ENCODE results near the gene FHOD1.

DNA sequence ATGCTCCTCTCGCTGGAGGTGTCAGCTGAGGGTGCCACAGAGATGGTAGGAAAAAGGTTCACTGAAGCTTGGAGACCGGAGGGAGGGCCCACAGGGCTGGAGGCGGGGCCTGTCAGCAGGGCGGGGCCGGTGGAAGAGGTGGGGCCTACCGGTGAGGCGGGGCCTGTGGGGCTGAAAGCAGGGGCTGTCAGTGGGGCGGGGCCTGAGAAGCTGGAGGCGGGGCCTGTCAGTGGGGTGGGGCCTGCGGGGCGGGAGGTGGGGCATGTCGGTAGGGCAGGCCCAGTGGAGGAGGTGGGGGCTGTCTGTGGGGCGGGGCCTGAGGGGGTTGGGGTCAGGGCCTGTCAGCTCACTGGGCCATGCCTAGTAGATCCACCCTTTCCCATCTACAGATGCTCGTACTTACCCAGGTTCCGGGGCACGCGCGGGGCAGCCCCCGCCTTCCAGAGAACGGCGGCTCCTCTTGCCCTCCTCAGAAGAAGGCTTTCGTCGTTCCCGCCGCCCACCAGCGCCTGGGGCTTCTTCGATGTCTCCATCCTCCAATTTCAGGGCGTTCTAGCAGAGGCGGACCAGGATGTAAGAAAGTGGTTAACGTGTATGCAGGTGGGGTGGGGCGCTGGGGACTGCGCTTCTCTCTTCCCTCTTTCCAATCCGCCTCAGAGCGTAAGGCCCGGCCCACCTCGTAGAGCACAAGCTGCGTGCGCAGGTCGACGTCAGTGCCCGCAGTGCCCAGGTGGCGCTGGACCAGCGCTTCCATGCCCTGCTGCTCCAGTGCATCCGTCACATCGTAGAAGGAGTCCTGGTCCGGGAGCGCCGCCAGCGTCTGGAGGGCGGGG lies 10.5 kb downstream of the FHOD1 start:
- TF ChIP-seq POLR2A (IDR thresholded peaks at IDR 0.05; ENCODE audit: insufficient read depth in 1 of 2, low read depth in 2 of 2, low read length in 2 of 2) (no peak), NR2C2 (CRISPR knock-in tag; IDR thresholded peaks at IDR 0.05; ENCODE audit: borderline replicate concordance) (no peak)
- TF ChIP-seq, protein P1, sequence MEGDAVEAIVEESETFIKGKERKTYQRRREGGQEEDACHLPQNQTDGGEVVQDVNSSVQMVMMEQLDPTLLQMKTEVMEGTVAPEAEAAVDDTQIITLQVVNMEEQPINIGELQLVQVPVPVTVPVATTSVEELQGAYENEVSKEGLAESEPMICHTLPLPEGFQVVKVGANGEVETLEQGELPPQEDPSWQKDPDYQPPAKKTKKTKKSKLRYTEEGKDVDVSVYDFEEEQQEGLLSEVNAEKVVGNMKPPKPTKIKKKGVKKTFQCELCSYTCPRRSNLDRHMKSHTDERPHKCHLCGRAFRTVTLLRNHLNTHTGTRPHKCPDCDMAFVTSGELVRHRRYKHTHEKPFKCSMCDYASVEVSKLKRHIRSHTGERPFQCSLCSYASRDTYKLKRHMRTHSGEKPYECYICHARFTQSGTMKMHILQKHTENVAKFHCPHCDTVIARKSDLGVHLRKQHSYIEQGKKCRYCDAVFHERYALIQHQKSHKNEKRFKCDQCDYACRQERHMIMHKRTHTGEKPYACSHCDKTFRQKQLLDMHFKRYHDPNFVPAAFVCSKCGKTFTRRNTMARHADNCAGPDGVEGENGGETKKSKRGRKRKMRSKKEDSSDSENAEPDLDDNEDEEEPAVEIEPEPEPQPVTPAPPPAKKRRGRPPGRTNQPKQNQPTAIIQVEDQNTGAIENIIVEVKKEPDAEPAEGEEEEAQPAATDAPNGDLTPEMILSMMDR (CRISPR knock-in tag; IDR thresholded peaks at IDR 0.05), result no peak
